K562 (cell line): Measurements from ENCODE around the gene TIGAR. TPM values are rescaled to one million over a fixed set of nuclear protein-coding genes. Genes with fewer than 3 reads are reported as not detected.

Experiments
- ATAC-seq: fragments of 200-7000 bp; cut with Tn5 transposase; 3 replicates; pipeline ENCODE4 v1.9.1; 2020; ENCODE audit warnings: moderate library complexity
- BruUV-seq: library from RNA; stranded (reverse); fragments of 400-500 nt; replicated peaks from 2 replicates; lab custom pipeline; 2021; lab: Mats Ljungman, UMichigan
- CTCF ChIA-PET: fragments of 300-600 bp; formaldehyde crosslinking; extraction: SDS; loops from one replicate; lab custom pipeline; 2021; ENCODE audit warnings: low intra/inter-chr PET ratio; lab: Yijun Ruan, JAX
- POLR2A ChIA-PET: fragments of 300-600, 350-650 bp; sonication (Branson Sonifier 250); formaldehyde crosslinking; extraction: SDS; loops from one replicate; lab custom pipeline; 2021; ENCODE audit warnings: antibody characterized with exemption, inconsistent platforms; lab: Yijun Ruan, JAX
- DNase-seq, 4 experiments: peaks; one replicate each; pipeline versions ENCODE4 v3.0.0 to v3.0.0-alpha.2; 2011 to 2018; ENCODE audit warnings: low spot score in 3 of 4, mixed read lengths in 3 of 4; ENCODE audit errors: extremely low read depth in 1 of 4
- FAIRE-seq: peaks from 2 replicates; lab custom pipeline; 2011; peaks lifted over from hg19 to GRCh38; lab: Jason Lieb, UNC
- H2AFZ ChIP-seq: 2 replicates; pipeline ENCODE4 v1.6.0; 2011; ENCODE audit warnings: low read depth, low read length, control low read depth, inconsistent platforms
- H3K27ac ChIP-seq: fragments of 200-600 bp; 3 replicates; pipeline ENCODE4 v1.8.0; 2011; ENCODE audit warnings: low read depth, mild to moderate bottlenecking, control low read depth, inconsistent platforms, low read length, moderate library complexity, mixed read lengths; ENCODE audit errors: extremely low read depth
- H3K27me3 ChIP-seq, 2 experiments: fragments of 300-600 bp in 1 of 2; 2 replicates in 1 of 2; 3 replicates in 1 of 2; pipeline versions ENCODE4 v1.6.0 to v1.8.0; 2011; ENCODE audit warnings: inconsistent platforms in 2 of 2, low read length in 2 of 2, mild to moderate bottlenecking in 1 of 2, mixed read lengths in 1 of 2, moderate library complexity in 1 of 2; ENCODE audit not compliant: control insufficient read depth in 2 of 2, insufficient read depth in 2 of 2
- H3K36me3 ChIP-seq: fragments of 300-600 bp; 3 replicates; pipeline ENCODE4 v1.8.0; 2011; ENCODE audit warnings: mild to moderate bottlenecking, low read length, inconsistent platforms; ENCODE audit not compliant: control insufficient read depth, insufficient read depth
- H3K4me1 ChIP-seq, 2 experiments: fragments of 200-600 bp in 1 of 2; replicated peaks in 1 of 2; 2 replicates in 1 of 2; 3 replicates in 1 of 2; pipeline versions ENCODE4 v1.5.1 to v1.8.0; 2011; ENCODE audit warnings: inconsistent platforms in 2 of 2, low read length in 2 of 2, mild to moderate bottlenecking in 1 of 2, mixed read lengths in 1 of 2, moderate library complexity in 1 of 2; ENCODE audit not compliant: control insufficient read depth in 2 of 2, insufficient read depth in 2 of 2
- H3K4me2 ChIP-seq: 2 replicates; pipeline ENCODE4 v1.6.1; 2011; ENCODE audit warnings: low read length, control low read depth, inconsistent platforms, mixed read lengths; ENCODE audit not compliant: insufficient read depth
- H3K4me3 ChIP-seq: fragments of 200-600 bp; sonication (generic), shearing (Covaris generic); 2 replicates; pipeline ENCODE4 v1.5.1; 2016; ENCODE audit warnings: control low read depth, inconsistent platforms
- H3K79me2 ChIP-seq: fragments of 200-600 bp; 3 replicates; pipeline ENCODE4 v1.8.0; 2011; ENCODE audit warnings: low read length, inconsistent platforms; ENCODE audit not compliant: control insufficient read depth, insufficient read depth
- H3K9ac ChIP-seq, 2 experiments: 2 replicates each; pipeline versions ENCODE4 v1.6.0 to v1.6.1; 2011; ENCODE audit warnings: low read depth in 2 of 2, low read length in 2 of 2, control low read depth in 1 of 2, inconsistent platforms in 1 of 2, mild to moderate bottlenecking in 1 of 2, mixed read lengths in 1 of 2; ENCODE audit not compliant: insufficient read depth in 1 of 2
- H3K9me1 ChIP-seq: one replicate; pipeline ENCODE4 v1.6.0; 2011; ENCODE audit warnings: inconsistent platforms, mild to moderate bottlenecking, low read length, moderate library complexity; ENCODE audit not compliant: control insufficient read depth, insufficient read depth
- H3K9me3 ChIP-seq: replicated peaks from 2 replicates; pipeline ENCODE4 v1.5.1; 2011; ENCODE audit warnings: low read depth, low read length, inconsistent platforms; ENCODE audit not compliant: control insufficient read depth, insufficient read depth
- H4K20me1 ChIP-seq: replicated peaks from 2 replicates; pipeline ENCODE4 v1.6.1; 2011; ENCODE audit warnings: low read length, inconsistent platforms, mixed read lengths; ENCODE audit not compliant: control insufficient read depth, insufficient read depth
- HDAC1 ChIP-seq, 2 experiments: fragments of 450-650 bp; IDR thresholded peaks; 2 replicates each; pipeline ENCODE4 v1.6.1; 2016 to 2017; ENCODE audit warnings: inconsistent platforms in 1 of 2, mild to moderate bottlenecking in 1 of 2, moderate library complexity in 1 of 2
- RCOR1 ChIP-seq, 2 experiments: IDR thresholded peaks; 2 replicates each; pipeline ENCODE4 v1.6.1; 2012; ENCODE audit warnings: low read depth in 2 of 2, low read length in 2 of 2, borderline replicate concordance in 1 of 2, improper control_type of control experiment in 1 of 2
- UBTF ChIP-seq, 2 experiments: IDR thresholded peaks; 2 replicates each; pipeline ENCODE4 v1.6.1; 2012; ENCODE audit warnings: improper control_type of control experiment in 2 of 2, low read depth in 2 of 2, low read length in 2 of 2, borderline replicate concordance in 1 of 2
- WGBS: fragments of 100-300 bp; shearing (Covaris generic); methylation state at CpG from one replicate; pipeline ENCODE4 v1.1.6; 2016; ENCODE audit warnings: low coverage, mixed read lengths; ENCODE audit not compliant: insufficient coverage; ENCODE audit errors: missing lambda C conversion rate; 5-methylcytosine and 5-hydroxymethylcytosine counted together
- in situ Hi-C: fragments of 300-500 bp; cut with MboI; formaldehyde crosslinking; loops from 4 replicates; pipeline ENCODE4 v1.15.0; 2018; ENCODE audit warnings: inconsistent platforms, mixed read lengths
- intact Hi-C: fragments of 100-400 bp; cut with micrococcal nuclease; formaldehyde crosslinking; loops from 2 replicates; pipeline ENCODE4 v1.14.2; 2022
- polyA plus RNA-seq, 8 experiments: library from polyadenylated mRNA; depleted of rRNA in 4 of 8; stranded (reverse) in 5 of 8; unstranded in 3 of 8; fragments of >200 nt; fragmentation: Nextera tagmentation in 2 of 8; fragmentation: Illumina TruSeq in 1 of 8; extraction: Ambion mirVana in 2 of 8; extraction: Trizol in 1 of 8; gene quantifications; 2 replicates each; pipeline versions ENCODE4 v1.2.1 to v1.2.3, GENCODE V29; 2011 to 2014; ENCODE audit warnings: inconsistent platforms in 1 of 8, missing spikeins in 1 of 8
- total RNA-seq, 7 experiments: library from RNA; depleted of rRNA in 6 of 7; stranded (reverse); fragments of >200 nt in 6 of 7; fragmentation: Illumina TruSeq in 2 of 7; extraction: Trizol in 2 of 7; gene quantifications; 2 replicates each; pipeline versions ENCODE4 v1.2.1 to v1.2.3, GENCODE V29; 2011 to 2021; ENCODE audit warnings: low replicate concordance in 1 of 7

TIGAR gene
- total and polyA plus RNA-seq, 9 of the 15 experiments (the other 6 are each of a cell fraction or from before 2014, with no cell fraction given) = 0.11 to 1.0 (median 0.53) TPM; not detected in 2

GRCh38 chr12:4378772-4379171 lies 57.8 kb downstream of the TIGAR start:
- no TSS peak for BruUV-seq
- Histone ChIP-seq H3K36me3 (no peaks in the 10 kb centered on the region), H3K9me3 (no peaks in the 10 kb centered on the region), H3K9ac (no peak overlapping the region), H3K27ac (no peak overlapping the region), H3K79me2 (no peaks in the 10 kb centered on the region), H3K27me3 (peaks cover 9 to 23% of the 10 kb centered on the region in 2 experiments; a peak in 4 of 5 replicates), H2AFZ (no peak overlapping the region), H3K9me1 (no peaks in the 10 kb centered on the region), H3K4me2 (no peak overlapping the region), H3K4me3 (no peak overlapping the region), H4K20me1 (no peaks in the 10 kb centered on the region), H3K4me1 (peaks cover 0 to 4% of the 10 kb centered on the region in 2 experiments; a peak in 2 of 5 replicates)
- POLR2A ChIA-PET = interaction anchor here (0.6 kb wide), 1 partner anchor 403 kb away, joined by 3 read pairs; no protein-coding TSS in a partner anchor
- ATAC-seq (no peak), DNase-seq (no peak), FAIRE-seq (no peak)
- in situ Hi-C loops = no loop called here
- no peak for TF ChIP-seq HDAC1 (IDR thresholded peaks at IDR 0.05)
- CTCF ChIA-PET = no interaction called here
- 0% methylated on average over 1 of the region's 1 CpG for WGBS
- intact Hi-C loops = no loop called here

- Histone ChIP-seq H4K20me1 (no peaks in the 10 kb centered on the region), H3K4me2 (no peak within 1 kb of the TSS), H3K36me3 (no peaks in the 10 kb centered on the region), H3K27me3 (peaks cover 9 to 23% of the 10 kb centered on the region in 2 experiments; a peak in 4 of 5 replicates), H3K79me2 (no peaks in the 10 kb centered on the region), H3K9me3 (no peaks in the 10 kb centered on the region), H3K4me3 (no peak within 1 kb of the TSS), H3K4me1 (peaks cover 0 to 4% of the 10 kb centered on the region in 2 experiments; a peak in 2 of 5 replicates), H3K27ac (no peak within 1 kb of the TSS), H2AFZ (no peak within 1 kb of the TSS), H3K9me1 (no peaks in the 10 kb centered on the region), H3K9ac (no peak within 1 kb of the TSS)
- in situ Hi-C loops (no loop called here), intact Hi-C loops (no loop called here)
- ChIA-PET CTCF (no interaction called here), POLR2A (interaction anchor here (0.6 kb wide), 1 partner anchor 1306 kb away, joined by 3 read pairs; no protein-coding TSS in a partner anchor)
- FAIRE-seq (no peak), ATAC-seq (peak; percentile 83), DNase-seq (peak in 2 of 4 experiments; percentile 19 to 35)
- WGBS = 0% methylated on average over 6 of the region's 7 CpGs
- TF ChIP-seq RCOR1 (IDR thresholded peaks at IDR 0.05; ENCODE audit: borderline replicate concordance in 1 of 2, low read depth in 2 of 2, low read length in 2 of 2) (peak in 1 of 2 experiments; percentile 35; a peak in 1 of 4 replicates), UBTF (IDR thresholded peaks at IDR 0.05; ENCODE audit: borderline replicate concordance in 1 of 2, low read depth in 2 of 2, low read length in 2 of 2) (no peak)
- no TSS peak for BruUV-seq
These were observed 58.4 kb downstream of the TIGAR start, which contains the start of gene FGF23 for GRCh38 chr12:4379405-4379804. FGF23 (minus strand) TSS chr12:4379712; CDS start chr12:4379582, 130 bp downstream.
